GM18951 (cell line): Measurements from ENCODE around the gene CACTIN.

Experiments used
- POLR2A ChIP-seq: IDR thresholded peaks from 4 replicates; pipeline ENCODE4 v1.6.1; 2011; ENCODE audit warnings: mild to moderate bottlenecking; ENCODE audit not compliant: insufficient read length, insufficient read depth; ENCODE audit errors: extremely low read depth
- in situ Hi-C: fragments of 300-500 bp; cut with MboI; formaldehyde crosslinking; loops from one replicate; pipeline ENCODE4 v1.12.0; 2022; ENCODE audit warnings: low sequenced_read_pairs, mixed read lengths, inconsistent platforms; ENCODE audit not compliant: unreplicated experiment

Gene CACTIN

DNA sequence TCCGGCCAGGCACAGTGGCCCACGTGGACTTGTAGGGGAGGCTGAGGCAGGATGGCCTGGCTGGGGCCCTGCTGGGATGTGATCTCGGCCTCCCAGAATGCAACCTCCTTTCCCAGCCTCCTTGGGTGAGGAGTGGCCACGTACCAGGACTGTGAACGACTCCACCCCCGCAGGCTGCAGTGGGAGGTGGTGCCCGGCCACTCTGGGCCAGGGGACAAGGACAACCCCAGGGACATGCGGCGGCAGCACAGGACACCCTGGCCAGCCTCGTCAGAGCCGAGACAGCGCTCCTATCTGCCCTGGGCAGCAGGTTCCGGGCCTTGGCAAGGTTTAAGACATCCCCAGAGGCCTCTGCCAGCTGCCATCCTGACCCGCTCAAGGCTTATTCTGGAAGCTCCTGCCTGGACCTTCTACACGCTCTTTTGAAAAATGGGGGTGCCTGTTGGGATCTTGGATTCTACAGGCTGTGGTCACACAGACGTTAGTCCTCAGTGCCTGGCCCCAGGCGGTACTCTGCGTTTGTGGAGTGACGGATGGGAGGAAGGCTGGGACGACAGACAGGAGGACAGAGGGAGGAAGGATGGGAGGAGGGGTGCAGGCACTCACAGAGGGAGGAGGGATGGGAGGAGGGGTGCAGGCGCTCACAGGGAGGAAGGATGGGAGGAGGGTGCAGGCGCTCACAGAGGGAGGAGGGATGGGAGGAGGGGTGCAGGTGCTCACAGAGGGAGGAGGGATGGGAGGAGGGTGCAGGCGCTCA is 19.9 kb upstream of the CACTIN start:
- no peak for TF ChIP-seq POLR2A
- in situ Hi-C loops: no loop called here

DNA sequence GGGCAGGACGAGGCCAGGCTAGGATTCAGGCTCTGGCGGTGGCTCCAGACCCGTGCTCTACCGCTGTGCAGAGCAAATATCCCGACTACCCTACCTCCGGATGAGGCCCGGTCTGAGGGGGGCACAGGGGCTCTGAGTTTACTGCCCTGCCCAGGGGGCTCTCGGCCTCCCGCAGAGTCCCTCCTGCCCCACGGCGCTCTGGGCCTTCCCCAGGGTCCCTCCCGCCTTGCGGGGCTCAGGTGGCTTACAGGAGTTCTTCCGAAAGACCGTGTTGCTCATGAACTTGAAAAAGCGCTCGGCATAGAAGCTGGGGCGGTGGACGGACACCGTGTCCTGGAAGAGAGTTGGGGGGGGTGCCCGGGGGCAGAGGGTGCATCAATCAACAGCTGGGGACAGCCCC is 19.1 kb upstream of the CACTIN start:
- in situ Hi-C loops: no loop called here
- TF ChIP-seq POLR2A: no peak

DNA sequence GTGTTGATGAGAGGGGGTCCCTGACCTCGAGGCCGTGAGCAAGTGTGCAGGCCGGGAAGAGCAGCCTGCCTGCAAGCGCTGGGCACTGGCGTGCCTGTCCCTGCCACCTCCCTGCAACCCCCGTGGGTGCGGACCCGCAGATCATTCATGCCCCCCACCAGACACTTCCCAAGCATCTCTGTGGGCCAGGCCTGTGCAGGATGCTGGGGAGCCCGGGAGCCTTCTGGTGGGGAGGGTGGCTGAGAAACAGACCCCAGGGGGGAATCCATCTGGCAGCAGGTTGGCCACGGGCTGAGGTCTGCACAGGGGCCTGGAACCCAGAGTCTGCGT is 18.4 kb upstream of the CACTIN start:
- TF ChIP-seq POLR2A: no peak
- in situ Hi-C loops: no loop called here

DNA sequence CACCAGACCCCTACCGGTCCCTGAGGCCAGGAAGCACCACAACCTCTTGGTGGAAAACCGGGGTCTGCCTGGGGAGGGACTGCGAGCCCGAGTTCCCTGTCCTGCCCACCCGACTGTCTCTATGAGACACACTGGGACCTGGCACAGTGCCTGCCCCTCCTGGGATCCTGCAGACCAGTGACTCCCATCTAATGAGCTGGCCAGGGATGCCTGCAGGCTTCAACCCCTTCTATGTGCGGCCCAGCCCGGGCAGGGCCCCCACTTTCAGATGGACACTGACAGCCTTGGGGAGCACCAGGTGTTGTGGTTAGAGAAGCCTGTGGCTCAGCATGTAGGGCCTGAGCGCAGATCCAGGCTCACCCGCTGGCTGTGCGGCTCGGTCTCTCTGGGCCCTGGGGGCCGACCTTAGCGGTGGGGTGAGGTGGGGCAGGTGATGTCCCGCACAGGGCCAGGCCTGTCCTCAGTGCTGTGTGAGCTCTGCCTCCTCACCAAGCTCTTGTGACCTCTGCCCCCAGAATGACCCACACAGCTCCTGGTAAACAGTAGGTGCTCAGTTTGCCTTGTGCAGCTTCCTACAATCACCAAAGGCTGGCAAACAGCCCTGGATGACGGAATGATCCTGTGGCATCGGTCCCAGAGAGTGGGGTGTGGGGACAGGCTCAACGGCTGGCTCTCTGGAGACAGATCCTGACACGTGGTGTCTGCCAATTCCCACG is 17.9 kb upstream of the CACTIN start:
- in situ Hi-C loops: no loop called here
- TF ChIP-seq POLR2A: no peak

DNA sequence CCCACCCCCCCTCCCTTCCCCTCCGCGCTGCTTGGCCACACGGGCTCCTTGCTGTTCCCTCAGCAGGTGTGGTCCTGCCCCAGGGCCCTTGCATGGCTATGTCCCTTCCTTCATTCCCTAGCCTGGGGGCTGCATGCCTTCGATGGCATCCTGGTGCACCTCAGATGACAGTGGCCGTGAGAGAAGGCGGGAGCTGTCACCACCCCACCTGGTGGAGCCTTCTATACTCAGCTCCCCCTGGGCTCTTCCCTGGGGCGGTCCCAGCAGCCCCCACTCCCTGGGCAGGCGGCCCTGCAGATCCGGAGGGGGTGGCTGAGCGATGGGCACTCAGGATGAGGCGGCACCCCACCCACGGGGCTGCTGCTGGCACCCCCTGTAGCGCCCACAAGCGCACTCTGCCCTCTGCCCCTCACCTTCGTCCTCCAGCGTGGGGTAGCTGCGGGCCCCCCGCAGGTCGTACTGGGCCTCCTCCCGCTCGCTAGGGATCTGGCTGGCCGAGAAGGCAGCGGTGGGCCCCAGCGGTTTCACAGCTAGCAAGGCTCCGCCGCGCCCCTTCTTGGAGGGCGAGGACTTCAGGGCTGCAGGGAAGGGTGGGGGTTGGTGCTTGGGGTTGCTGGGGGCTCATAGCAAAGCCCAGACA is 17.2 kb upstream of the CACTIN start:
- in situ Hi-C loops: no loop called here
- TF ChIP-seq POLR2A: no peak

DNA sequence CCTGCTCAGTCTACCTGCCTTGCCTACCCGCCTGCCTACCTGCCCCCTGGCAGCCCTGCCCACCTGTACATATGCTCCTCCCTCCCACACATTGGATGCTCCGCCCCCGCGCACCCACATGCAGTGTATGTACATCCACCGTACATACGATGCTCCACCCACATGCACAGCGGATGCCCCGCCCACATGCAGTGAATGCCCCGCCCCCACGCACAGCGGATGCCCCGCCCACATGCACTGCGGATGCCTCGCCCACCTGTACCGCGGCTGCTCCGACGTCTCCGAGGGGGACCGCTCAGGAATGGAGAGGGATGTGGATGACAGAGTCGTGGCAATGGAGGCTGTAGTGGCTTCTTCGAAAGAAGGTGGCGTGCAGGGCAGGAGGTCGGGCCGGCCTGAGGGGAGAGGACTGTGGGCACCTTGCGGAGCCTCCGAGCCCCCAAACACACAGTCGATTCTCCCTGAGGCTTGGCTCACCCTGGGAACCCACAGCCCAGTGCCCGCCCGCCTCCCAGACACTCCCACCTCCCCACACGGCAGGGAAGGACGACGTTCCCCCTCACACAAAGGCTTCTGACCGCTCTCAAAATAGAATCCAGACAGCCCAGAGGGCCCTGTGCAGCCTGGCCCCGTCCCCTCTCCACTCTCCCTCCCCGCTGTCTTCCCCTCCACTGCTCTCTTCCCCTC is 16.5 kb upstream of the CACTIN start:
- TF ChIP-seq POLR2A: no peak
- in situ Hi-C loops: no loop called here

DNA sequence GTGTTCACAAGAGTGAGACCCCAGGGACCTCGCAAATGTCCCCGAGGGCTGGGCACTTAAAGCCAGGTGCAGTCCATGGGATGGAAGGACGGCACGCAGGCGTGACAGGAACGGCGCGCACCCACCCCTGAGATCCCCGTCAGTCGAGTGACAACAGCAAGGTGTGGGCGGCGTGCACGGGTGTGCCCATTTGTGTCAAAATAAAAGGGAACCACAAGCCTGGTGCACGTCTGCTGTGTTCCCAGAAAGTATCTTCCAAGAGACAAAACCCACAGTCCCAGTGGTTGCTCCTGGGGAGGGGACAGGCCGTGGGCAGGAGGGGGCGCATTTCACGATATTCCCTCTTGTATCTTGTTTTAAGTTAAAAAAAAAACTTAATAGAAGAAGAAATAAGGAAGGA is 15.7 kb upstream of the CACTIN start:
- no peak for TF ChIP-seq POLR2A
- in situ Hi-C loops: no loop called here

DNA sequence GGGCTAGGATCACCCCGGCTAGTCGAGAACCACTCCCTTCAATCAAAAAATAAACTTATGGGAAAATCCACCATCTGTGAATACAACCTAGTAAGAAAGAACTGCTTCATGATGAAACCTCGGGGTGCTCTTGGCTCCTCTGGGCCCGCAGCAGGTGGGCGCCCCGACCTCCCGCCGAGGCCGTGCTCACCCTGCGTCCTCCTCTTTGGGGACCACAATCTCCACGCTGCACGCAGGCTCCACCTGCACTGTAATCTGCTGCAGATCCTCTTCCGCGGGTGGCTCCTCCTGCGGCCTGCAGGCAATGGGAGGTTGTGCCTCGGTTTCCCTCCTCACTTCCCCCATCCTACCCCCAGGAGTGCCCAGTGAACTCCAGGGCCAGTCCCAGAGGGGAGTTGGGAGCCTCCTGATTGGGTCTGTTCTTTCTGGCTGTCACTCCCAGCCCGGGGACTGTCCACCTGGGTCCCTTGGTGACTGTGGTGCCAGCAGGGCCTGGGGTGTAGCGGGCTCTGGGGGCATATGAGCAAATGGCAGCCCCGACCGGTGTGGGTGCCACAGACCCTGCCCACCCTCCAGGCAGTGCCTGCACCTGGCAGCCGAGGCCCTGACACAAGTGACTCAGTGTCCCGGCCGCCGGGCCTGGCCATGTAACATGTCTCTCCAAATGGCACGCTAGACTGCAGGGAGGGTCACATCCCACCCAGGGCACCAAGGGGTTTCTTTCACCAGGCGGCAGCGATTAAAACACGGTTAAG is 15.1 kb upstream of the CACTIN start:
- in situ Hi-C loops: no loop called here
- TF ChIP-seq POLR2A: no peak

DNA sequence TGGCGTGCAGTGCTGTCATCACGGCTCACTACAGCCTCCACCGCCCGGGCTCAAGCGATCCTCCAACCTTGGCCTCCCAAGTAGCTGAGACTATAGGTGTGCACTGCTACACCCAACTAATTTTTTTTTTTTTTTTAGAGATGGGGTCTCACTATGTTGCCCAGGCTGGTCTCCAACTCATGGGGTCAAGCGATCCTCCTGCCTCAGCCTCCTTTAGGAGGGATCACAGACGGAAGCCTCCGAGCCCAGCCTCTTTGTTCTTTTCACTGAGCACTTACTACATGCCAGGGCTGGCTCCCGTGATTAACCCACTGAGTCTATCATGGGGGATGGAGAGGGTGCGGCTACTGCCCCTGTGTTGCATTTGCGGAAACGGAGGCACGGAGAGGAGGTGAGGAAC is 12.9 kb upstream of the CACTIN start:
- in situ Hi-C loops: no loop called here
- TF ChIP-seq POLR2A: no peak

DNA sequence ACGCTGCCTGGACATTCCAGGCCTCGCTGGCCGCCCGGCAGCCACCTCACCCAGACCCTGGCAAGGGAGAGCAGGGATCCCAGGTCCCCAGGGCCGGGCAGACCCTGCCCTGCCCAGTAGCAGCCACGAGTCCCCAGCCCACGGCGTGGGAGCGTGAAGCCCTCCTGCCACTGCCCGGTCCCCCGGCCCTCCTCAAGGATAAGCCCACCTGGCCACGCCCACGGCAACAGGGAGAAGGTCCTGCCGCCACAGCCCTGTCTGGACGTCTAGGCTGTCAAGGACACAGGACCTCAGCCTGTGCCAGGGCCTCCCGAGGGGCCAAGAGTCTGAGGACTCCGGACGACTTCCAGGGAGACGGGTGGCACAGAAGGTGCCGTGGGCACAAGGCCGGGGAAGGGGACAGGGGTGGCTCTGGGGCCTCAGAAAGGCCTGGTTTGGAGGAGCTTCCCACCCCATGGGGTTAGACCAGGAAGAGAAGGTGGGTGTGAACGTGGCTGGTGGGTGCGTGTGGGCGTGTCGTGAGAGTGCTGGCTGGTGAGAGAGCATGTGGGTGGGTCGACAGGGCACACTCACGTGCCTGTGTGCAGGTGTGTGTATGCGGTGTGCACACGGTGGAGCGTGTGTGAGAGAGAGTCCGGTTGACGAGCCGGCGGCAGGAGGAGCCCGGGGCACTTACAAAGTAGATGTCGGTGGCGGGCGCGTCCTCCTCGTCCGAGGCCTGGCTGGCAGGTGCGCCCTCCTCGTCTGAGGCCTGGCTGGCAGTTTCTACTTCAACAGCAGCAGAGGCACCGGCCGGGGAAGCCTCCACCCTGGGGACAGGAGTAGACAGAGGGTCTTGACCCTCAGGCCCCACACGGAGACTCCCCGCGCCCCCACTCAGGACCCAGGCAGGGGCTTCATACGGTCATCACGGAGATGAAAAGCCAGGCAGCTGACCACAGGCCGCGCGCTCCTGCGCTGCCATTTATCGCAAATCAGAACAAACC is 11.9 kb upstream of the CACTIN start:
- in situ Hi-C loops: no loop called here
- no peak for TF ChIP-seq POLR2A

DNA sequence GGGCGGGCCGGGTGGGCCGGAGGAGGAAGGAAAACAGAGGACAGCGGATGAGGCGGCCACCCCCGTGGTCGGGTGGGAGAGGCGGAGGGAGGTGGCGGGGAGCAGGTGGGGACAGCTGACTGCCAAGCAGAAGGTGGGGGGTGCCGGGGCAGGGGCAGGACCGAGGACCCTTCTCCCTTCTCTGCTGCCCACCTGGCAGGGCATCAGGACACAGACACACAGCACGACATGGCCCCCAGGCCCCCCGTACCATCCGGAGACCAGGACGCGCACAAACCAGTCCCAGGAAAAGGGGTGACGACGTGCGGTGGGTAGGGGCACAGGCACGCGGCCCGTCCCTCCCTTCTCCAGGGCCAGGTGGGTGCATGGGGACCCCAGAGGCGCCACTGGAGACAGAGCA is 11.0 kb upstream of the CACTIN start:
- no peak for TF ChIP-seq POLR2A
- in situ Hi-C loops: no loop called here

DNA sequence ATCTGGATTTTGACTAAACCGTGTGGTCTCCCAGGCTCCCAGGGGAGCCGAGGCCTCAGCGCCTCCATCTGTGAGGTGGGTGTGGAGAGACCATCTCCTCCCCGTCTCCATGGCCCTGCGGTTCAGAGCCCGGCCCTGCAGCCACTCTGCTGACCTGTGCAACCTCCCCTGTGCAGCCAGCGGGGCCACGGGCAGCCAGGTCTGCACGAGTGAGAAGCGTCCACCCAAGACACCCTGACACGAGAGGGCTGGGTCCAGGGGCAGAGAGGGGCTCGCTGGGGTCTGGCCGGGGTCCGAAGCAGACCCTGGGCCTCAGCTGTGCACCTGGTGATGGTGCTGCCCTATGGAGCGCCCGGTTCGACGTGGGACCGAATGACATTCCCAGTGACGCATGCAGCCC is 10.4 kb upstream of the CACTIN start:
- no peak for TF ChIP-seq POLR2A
- in situ Hi-C loops: no loop called here
